AG10803 (cell line): Measurements from ENCODE around the gene TTLL5.

ENCODE experiments used
- DNase-seq: peaks from one replicate; pipeline ENCODE4 v3.0.0; 2010; ENCODE audit warnings: low read depth
- H3K4me3 ChIP-seq: 2 replicates; pipeline ENCODE4 v1.5.1; 2011; ENCODE audit warnings: mild to moderate bottlenecking, low read length, control low read depth
- CTCF ChIP-seq: conservative IDR thresholded peaks from 2 replicates; pipeline ENCODE4 v1.5.1; 2011; ENCODE audit warnings: mild to moderate bottlenecking, low read length, control low read depth, inconsistent platforms

The TTLL5 gene

GRCh38 chr14:75822522-75823141 is 161.6 kb downstream of the TTLL5 start:
- H3K4me3 ChIP-seq: no peak overlapping the region
- DNase-seq: peak; percentile 81
- TF ChIP-seq CTCF: no peak

GRCh38 chr14:75823334-75823733 is 162.3 kb downstream of the TTLL5 start:
- no peak for TF ChIP-seq CTCF
- peak; percentile 40 for DNase-seq
- H3K4me3 ChIP-seq: no peak overlapping the region

GRCh38 chr14:75824318-75824717 is 163.3 kb downstream of the TTLL5 start:
- H3K4me3 ChIP-seq: no peak overlapping the region
- no peak for TF ChIP-seq CTCF

GRCh38 chr14:75825147-75825592 is 164.1 kb downstream of the TTLL5 start:
- no peak for TF ChIP-seq CTCF
- no peak overlapping the region for H3K4me3 ChIP-seq
- DNase-seq: no peak

More at GRCh38 chr14:75824318-75824717, 163.3 kb downstream of the TTLL5 start:
- no peak for DNase-seq

- peak; percentile 31 for DNase-seq
- H3K4me3 ChIP-seq: no peak overlapping the region
- no peak for TF ChIP-seq CTCF
Measured at GRCh38 chr14:75826599-75826998, 165.6 kb downstream of the TTLL5 start.

- no peak for DNase-seq
- no peak overlapping the region for H3K4me3 ChIP-seq
- TF ChIP-seq CTCF: no peak
Measured at GRCh38 chr14:75827331-75827730, 166.3 kb downstream of the TTLL5 start.

- no peak for DNase-seq
- no peak for TF ChIP-seq CTCF
- no peak overlapping the region for H3K4me3 ChIP-seq
Measured at GRCh38 chr14:75829316-75829715, 168.3 kb downstream of the TTLL5 start.
